Bronchial epithelial cell (primary cell): ENCODE results near the gene PREX1. TPM values are rescaled to one million over a fixed set of nuclear protein-coding genes. Genes with fewer than 3 reads are reported as not detected.

ENCODE experiments used
- DNase-seq: peaks from one replicate; pipeline ENCODE4 v3.0.0-alpha.2; 2010; ENCODE audit warnings: low read depth
- FAIRE-seq: peaks from 2 replicates; lab custom pipeline; 2011; peaks lifted over from hg19 to GRCh38; lab: Jason Lieb, UNC
- H3K27me3 ChIP-seq: 2 replicates; pipeline ENCODE4 v1.5.1; 2011; ENCODE audit warnings: low read length; ENCODE audit not compliant: control insufficient read depth, insufficient read depth
- H3K36me3 ChIP-seq: 2 replicates; pipeline ENCODE4 v1.5.1; 2011; ENCODE audit warnings: low read length; ENCODE audit not compliant: control insufficient read depth, insufficient read depth
- H3K4me3 ChIP-seq: 2 replicates; pipeline ENCODE4 v1.5.1; 2011; ENCODE audit warnings: mild to moderate bottlenecking, low read depth, low read length, control low read depth
- total RNA-seq: library from RNA; depleted of rRNA; stranded (reverse); fragments of >200 nt; gene quantifications from 2 replicates; pipeline ENCODE4 v1.2.1, GENCODE V29; 2014
- TF ChIP-seq, protein P1 (sequence below): IDR thresholded peaks from 2 replicates; pipeline ENCODE4 v1.5.1; 2011; ENCODE audit warnings: mild to moderate bottlenecking, moderate library complexity, low read length, control low read depth, inconsistent platforms; ENCODE audit not compliant: insufficient read depth, severe bottlenecking

Gene PREX1
- total RNA-seq, 1 donor from 2014 or later, result under 0.01 TPM

GRCh38 chr20:48695738-48696137 lies 132.1 kb downstream of the PREX1 start:
- DNase-seq (no peak), FAIRE-seq (no peak)
- Histone ChIP-seq H3K4me3 (no peak overlapping the region), H3K27me3 (no peaks in the 10 kb centered on the region), H3K36me3 (no peaks in the 10 kb centered on the region)
- TF ChIP-seq, protein P1, sequence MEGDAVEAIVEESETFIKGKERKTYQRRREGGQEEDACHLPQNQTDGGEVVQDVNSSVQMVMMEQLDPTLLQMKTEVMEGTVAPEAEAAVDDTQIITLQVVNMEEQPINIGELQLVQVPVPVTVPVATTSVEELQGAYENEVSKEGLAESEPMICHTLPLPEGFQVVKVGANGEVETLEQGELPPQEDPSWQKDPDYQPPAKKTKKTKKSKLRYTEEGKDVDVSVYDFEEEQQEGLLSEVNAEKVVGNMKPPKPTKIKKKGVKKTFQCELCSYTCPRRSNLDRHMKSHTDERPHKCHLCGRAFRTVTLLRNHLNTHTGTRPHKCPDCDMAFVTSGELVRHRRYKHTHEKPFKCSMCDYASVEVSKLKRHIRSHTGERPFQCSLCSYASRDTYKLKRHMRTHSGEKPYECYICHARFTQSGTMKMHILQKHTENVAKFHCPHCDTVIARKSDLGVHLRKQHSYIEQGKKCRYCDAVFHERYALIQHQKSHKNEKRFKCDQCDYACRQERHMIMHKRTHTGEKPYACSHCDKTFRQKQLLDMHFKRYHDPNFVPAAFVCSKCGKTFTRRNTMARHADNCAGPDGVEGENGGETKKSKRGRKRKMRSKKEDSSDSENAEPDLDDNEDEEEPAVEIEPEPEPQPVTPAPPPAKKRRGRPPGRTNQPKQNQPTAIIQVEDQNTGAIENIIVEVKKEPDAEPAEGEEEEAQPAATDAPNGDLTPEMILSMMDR, result no peak

DNA sequence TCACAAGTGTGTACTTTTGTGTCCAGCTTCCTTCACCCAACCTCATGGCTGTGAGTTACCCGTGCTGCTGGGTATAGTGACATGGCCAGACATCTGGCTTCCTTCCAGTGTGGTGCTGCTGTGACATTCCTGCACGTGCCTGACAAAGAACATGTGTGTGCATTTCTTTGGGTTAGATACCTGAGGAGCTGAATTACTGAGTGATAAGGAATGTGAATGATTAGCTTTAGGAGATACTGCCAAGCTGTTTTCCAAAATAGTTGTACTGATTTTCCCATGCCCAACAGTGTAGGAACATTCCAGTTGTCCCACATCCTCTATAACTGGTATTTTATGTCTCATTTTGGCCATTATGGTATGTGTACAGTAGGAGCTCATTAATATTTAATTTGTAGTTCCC lies 132.5 kb downstream of the PREX1 start:
- Histone ChIP-seq H3K27me3 (no peaks in the 10 kb centered on the region), H3K4me3 (no peak overlapping the region), H3K36me3 (no peaks in the 10 kb centered on the region)
- no peak for FAIRE-seq
- DNase-seq, result no peak
- TF ChIP-seq, protein P1, result no peak

DNA sequence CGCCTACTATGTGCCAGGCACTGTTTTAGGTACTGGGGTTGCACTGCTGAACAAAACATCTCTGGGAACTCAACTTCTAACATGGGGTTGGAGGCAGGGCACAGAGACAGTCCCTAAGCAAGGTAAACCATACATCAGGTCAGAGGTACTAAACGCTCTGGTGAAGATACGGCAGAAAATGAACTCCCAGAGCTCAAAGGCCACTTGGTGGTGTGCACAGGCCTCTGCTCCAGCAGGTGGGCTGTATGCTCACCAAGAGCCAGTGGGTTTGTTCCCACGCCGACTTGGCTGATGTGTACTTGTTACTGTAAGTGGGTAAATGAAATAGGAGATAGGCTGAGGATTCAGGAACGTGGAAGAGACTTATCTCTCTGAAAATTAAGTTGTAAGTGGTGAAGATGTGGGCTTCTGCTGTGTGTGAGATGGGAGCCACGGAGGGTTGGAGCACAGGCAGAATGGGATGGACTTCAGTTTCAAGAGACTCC lies 133.4 kb downstream of the PREX1 start:
- DNase-seq (no peak), FAIRE-seq (no peak)
- Histone ChIP-seq H3K27me3 (no peaks in the 10 kb centered on the region), H3K4me3 (no peak overlapping the region), H3K36me3 (no peaks in the 10 kb centered on the region)
- TF ChIP-seq, protein P1, result no peak

GRCh38 chr20:48691523-48691922 lies 136.3 kb downstream of the PREX1 start:
- Histone ChIP-seq H3K27me3 (no peaks in the 10 kb centered on the region), H3K4me3 (no peak overlapping the region), H3K36me3 (no peaks in the 10 kb centered on the region)
- FAIRE-seq (no peak), DNase-seq (no peak)
- TF ChIP-seq, protein P1, result no peak

DNA sequence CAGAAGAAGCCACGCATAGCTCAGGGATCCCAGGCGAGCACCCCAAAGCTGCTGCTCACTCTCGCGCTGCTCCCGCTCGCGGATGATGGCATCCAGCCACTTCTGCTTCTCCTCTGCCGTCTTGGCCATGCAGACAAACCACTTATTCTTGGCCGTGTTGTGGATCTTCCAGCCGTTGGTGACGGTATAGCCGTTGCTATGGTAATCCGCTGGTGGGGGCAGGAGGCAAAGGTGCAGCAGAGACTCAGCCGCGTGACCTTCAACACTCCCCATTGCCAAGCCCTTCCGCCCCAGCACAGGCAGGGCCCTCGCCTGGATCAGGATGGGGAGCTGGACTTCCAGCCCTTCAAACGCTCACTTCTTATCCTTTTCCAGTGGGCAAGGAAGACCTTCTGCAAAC lies 136.9 kb downstream of the PREX1 start:
- Histone ChIP-seq H3K27me3 (no peaks in the 10 kb centered on the region), H3K36me3 (no peaks in the 10 kb centered on the region), H3K4me3 (no peak overlapping the region)
- DNase-seq (no peak), FAIRE-seq (no peak)
- TF ChIP-seq, protein P1, result no peak
